CD4-positive, alpha-beta T cell treated with Interleukin-4 for 4 hours (primary cell): ENCODE results near the gene PROKR2.

Experiments
- DNase-seq: peaks from one replicate; pipeline ENCODE4 v3.0.0-alpha.2; 2020

PROKR2 gene

GRCh38 chr20:5316188-5317158, at the start of gene PROKR2:
PROKR2 (minus strand) TSS chr20:5316954; CDS start chr20:5314369, 2,585 bp downstream.
- DNase-seq: no peak

- DNase-seq: no peak
Measured at GRCh38 chr20:5364997-5365597, 48.3 kb upstream of the PROKR2 start.

DNA sequence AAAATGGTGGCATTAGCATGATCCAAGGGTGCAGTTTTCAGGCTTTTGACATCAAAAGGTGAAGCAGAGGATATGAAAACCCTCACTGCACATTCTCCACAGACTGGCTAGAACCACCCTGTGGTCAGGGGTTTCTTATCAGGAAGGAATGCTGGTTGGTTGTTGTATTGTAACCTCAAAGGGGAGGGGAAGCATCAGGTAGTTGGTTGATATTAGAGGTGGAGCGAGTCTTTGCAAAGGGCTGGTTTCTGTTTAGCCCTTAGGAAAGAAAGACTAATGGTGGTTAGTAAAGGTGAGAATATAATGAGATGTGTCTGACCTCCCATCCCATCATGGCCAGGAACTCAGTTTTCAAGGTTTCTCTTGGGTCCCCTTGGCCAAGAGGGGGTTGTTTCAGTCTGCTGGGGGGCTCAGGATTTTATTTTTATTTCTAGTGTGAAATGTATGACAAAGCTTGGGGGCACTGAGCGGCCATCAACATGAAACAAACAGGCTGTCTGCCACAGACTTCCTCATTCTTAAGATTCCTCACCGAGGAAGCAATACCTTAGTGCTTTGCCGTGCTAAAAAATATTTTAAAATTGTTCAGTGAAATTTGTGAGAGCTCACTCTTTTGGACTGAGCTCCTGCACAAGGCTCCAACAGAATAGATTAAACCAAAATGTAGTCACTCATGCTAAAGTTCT, 47.5 kb upstream of the PROKR2 start:
- no peak for DNase-seq

- no peak for DNase-seq
Measured at GRCh38 chr20:5362771-5363170, 46.0 kb upstream of the PROKR2 start.

DNA sequence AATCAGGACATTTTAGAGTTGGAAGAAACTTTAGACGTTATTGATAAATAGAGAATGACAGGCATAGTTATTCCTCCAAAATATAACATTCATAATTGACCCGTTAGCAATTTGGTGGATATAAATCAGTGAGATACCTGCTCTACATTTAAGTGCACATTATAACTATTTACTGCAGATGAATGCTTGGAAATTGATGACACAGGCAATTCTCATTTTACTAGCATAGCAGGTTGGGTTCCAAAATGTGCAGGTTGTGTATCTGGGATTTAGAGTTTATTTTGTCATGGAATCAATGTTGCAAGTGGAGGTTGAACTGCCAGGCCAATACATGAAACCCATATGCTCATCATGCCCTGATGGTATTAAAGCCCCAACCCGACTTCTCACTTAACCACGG, 44.4 kb upstream of the PROKR2 start:
- DNase-seq: no peak

DNA sequence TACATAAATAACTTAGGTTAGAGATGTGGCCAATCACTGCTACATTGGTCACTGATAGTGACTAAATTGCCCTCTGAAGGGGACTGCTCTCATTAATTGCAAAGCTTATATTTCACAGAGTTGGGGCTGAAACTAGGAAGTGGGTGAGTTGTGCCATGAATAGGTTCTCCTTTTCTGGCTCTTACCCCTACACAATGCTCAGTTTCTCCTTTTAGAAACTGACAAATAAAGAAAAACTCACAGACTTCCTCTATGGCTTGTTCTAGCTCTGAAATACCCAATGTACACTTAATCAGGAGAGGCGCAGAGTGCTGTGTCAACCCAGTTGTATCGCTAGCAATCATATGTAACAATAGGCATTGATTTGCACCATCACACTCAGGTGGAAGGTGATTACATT, 41.2 kb upstream of the PROKR2 start:
- no peak for DNase-seq

GRCh38 chr20:5356941-5357340, 40.2 kb upstream of the PROKR2 start:
- no peak for DNase-seq

DNA sequence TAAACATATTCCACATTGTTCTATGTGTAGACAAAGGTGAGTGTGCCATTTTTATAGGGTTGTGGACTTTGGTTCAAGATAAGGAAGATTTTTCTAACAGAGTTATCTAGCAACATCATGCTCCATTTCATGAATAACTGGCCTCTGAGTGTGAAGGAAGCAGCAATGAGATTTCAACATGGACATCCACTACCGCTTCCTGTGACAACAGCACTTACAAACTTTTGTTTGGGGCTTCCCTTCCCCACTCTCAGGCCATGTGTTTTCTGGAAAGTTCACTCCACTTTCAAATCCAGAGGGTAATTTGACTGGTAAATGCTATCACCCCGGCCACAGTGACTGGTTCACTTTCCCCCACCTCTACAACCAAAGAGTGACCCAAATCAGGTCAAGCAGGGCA, 38.1 kb upstream of the PROKR2 start:
- no peak for DNase-seq

DNA sequence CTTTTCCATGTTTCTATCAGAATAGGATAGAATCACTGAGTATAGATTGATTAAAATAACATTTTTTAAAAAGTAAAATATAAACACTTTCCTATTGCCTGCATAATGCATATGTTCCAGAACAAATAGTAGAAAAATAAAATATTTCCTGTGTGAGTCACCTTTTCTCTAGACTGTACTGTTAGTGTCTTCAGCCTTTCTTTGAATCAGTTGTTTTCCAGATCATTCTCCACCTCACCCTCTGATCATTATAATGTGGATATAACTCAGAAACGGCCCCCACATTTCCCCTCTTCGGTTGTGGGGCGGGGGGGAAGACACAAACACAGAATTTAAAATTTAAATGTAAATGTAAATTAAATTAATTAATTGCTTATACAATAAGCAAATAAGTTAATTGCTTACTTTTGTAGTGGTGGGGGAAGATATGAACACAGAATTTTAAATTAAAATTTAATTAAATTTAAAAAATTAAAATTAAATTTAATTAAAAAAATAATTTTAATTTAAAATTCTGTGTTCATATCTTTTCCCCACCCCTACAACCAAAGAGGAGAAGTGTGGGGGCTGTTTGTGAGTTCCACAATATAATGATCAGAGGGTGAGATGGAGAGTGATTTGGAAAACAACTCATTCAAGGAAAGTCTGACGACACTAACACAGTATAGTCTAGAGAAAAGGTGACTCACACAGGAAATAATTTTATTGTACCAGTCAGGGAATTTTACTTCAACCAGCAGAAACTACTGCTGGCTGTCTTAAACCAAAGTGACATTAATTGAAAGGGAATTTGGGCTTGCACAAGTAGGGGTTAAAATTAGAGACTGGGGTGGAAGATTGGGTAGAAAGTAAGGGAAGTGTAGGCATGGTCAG, 37.1 kb upstream of the PROKR2 start:
- DNase-seq: no peak

- no peak for DNase-seq
Measured at GRCh38 chr20:5349448-5349847, 32.7 kb upstream of the PROKR2 start.

DNA sequence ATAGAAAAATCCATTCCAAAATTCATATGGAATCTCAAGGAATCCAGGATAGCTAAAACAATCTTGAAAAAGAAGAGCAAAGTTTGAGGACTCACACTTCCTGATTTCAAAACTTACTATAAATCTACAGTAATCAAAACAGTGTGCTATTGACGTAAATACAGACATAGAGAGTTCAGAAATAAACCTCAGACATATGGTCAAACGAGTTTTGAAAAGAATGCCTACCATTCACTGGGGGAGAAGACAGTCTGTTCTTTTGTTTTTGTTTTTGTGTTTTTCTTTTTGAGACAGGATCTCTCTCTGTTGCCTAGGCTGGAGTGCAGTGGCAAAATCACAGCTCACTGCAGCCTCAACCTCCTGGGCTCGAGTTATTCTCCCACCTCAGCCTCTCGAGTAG, 25.3 kb upstream of the PROKR2 start:
- no peak for DNase-seq

GRCh38 chr20:5331340-5331739, 14.6 kb upstream of the PROKR2 start:
- no peak for DNase-seq

DNA sequence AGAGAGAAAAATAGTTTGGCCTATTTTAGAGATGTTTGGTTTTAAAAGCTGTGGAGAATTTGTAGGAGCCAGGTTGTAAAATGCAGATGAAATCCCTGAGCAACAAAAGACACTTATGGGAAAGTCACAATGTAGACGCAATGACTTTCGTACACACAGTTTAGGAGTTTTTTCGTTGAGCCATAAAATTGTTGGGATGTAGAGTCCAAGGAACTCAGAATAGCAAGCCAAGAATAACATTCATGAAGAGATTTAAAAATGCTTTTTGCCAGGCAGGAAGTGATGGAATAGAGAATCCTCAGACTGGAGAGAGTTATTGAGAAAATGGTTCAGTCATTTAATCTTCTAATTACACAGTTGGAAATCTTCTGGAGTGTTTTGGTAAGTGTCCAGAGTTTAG, 11.5 kb upstream of the PROKR2 start:
- DNase-seq: no peak

GRCh38 chr20:5327356-5327755, 10.6 kb upstream of the PROKR2 start:
- no peak for DNase-seq

DNA sequence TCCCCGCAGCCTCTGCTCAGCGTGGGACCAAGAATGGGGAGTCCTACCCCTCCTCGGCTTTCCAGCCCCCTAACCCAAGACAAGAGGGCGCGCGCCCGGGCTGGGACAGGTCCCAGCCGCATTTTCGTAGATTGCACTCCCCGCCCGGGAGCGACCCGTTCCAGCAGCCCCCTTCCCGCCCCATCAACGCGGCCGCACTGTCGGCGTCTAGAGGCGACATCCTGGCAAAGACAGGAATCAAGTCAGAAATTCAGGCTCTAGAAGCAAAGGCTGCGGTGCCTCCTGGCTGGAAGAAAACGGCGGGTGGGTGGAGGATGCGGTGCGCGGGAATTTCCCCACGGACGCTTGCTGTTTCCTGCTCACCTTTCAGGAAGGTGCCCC, 957 bp downstream of the PROKR2 start:
- DNase-seq: no peak

DNA sequence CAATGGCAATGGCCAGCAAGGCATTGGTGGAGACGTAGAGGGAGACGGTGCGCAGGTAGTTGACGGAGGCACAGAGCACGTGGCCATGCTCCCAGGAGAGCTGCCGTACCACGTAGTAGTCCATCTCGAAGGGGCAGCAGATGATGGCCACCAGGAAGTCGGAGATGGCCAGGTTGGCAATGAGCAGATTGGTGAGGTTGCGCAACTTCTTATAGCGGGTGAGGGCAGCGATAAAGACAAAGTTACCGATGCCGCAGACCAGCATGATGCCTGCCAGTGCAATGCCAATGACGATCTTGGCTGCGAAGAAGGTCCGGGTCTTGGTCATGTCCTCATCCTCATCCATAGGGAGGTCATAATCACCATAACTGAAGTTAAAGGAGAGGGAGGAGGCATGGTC, 2.8 kb downstream of the PROKR2 start:
- DNase-seq: no peak

DNA sequence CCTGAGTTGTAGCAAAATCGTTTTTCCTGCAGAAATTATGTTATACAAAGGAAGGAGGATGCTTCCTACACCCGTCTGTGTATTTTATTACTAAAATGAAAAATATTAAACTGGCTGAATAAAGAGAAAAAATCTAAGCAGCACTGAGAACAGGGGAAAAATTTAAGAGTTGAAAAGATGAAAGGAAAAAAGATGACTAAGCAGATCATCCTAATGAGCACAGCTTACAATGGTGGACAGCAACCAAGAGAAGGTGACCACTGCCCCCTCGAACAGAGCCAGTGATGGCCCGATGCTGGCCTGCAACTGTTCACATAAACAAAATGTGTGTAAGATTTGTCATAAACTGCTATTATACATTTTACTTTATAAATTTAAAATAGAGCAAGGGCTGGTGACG, 4.2 kb downstream of the PROKR2 start:
- DNase-seq: no peak

DNA sequence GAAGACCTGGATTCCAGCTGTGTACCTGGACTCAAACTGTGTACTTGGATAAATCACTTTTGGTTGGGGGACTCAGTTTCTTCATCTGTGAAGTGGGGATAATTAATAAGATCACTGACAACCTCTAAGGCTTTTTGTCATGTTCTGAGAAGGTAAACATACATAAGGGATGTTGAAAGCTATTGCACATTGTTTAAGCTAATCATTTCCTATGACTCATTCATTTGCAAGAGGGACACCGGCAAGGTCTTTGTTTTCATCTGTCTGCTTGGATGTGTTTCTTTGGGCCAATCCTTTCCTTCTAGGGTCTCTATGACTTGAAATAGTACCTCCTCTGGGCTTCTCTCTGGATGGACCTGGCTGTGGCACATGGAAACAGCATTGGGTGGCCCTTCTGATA, 6.8 kb downstream of the PROKR2 start:
- DNase-seq: no peak

DNA sequence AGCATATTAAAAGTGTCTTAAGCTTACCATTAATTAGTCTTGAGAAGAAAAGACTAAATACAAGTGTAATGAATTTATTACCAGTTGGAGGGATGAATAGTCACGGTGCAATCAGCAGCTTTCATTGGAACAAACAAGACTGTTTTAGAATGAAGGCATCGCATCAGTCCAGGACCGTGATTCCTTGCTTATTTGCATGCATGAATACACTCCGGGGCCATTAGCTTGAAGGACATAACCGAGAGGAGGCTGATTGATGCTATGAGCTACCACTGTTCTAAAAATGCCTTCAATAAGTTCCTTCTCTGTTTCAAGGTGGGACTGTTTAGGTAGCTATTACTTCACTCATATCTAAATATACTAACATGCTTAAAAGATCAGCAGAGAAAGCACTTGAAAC, 17.9 kb downstream of the PROKR2 start:
- DNase-seq: no peak

- no peak for DNase-seq
Measured at GRCh38 chr20:5297280-5298004, 19.3 kb downstream of the PROKR2 start.

DNA sequence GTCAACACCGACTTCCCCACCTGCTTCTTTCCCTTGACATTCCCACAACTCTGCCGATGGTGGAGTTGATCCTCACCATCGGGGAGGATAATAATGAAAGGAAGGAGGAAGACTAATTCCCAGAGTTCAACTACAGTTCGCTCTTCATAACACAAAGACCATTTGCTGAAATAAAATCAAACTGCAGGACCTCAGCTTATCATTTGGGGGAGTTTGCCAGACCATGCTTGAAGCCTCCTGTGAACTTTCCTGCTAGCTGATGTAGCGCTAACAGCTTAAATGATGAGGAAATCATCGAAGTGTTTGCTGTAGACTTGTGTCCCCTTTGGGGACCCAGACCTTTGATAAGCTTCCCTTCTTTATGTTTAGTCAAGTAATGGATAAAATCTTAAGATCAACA, 26.2 kb downstream of the PROKR2 start:
- DNase-seq: no peak

DNA sequence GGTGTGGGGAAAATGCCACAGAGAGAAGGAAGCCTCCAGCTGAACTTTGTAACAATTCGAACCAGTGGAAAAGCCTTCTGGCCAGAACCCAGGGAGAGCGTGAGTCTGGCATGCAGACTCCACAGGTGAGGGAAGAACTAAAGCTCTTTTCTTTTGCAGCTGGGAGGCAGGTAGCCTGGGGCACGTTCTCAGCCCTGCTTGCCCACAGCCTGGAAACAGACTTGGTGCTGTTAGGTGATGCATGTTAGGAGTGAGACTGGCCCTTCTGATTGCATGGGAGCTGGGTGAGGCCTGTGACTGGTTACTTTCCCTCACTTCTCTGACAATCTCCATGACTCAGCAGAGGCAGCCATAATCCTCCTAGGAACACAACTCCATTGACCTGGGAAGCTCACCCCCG, 34.2 kb downstream of the PROKR2 start:
- no peak for DNase-seq
